ENCODE data around the gene LRP3.
A peak's percentile ranks its signal among the peaks of the same experiment; 100 is the strongest.

The LRP3 gene

DNA sequence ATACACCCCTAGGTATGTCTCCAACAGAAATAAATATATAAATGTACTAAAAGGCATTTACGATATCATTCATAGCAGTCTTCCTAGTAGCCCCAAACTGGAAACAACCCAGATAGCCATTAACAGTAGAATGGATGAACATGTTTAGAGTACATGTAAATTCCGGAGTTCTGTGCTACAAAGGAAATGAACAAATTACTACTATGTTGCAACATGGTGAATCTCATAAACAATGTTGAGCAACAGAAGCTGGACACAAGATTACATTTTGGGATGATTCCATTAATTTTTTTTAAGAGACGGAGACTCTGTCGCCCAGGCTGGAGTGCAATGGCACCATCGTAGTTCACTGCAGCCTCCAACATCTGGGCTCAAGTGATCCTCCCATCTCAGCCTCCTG, 37.4 kb downstream of the LRP3 start:
- H3K27ac ChIP-seq, result no peak overlapping the region
- no peak for TF ChIP-seq ZFX (IDR thresholded peaks at IDR 0.05; ENCODE audit: borderline replicate concordance)
- TF ChIP-seq CTCF (IDR thresholded peaks at IDR 0.05), result no peak

DNA sequence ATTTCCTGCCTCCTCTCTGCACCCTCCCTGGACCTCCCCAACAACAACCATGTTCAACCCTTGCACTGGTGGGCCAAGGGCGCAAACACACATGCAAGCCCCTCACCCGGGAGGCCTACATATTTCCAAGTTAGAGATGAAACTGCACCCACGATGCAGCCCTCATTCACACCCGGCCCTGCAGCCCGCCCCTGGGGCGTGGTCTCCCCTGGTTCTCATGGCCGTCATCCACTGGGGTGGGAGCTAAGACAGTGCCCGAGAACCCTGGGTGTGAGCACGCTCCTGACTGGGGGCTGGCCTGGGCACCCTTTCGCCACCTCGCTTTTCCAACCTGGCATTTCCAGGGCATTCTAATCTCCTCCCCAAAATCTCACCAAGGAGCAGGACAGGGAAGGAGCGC, 38.5 kb downstream of the LRP3 start:
- H3K27ac ChIP-seq, result no peak overlapping the region
- TF ChIP-seq CTCF (IDR thresholded peaks at IDR 0.05) (no peak), ZFX (IDR thresholded peaks at IDR 0.05; ENCODE audit: borderline replicate concordance) (no peak)

DNA sequence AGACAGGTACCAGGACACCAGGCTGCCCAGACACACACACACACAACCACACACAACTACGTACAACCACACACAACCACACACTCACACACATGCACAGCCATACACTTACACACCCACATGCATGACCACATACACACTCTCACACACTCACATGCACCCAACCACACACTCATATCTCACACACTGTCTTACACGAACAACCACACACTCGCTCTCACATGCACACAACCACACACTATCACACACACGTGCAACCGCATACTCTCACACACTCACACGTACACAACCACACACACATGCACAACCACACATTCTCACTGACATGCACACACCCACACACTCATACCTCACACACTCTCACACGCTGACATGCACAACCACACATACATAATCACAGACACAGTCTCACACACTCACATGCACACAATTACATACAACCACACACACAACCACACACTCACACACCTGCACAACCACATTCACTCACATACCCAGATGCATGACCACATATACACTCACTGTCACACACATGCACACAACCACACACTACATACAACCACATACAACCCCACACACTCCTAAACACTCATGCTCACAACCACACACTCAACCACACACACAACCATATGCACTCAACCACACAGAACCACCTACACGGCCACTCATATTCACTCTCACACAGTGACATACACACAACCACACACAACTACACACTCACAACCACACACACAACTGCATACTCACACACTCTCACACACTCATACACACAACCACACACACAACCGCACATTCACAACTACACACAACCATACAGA, 39.1 kb downstream of the LRP3 start:
- TF ChIP-seq ZFX (IDR thresholded peaks at IDR 0.05; ENCODE audit: borderline replicate concordance), result no peak
- no peak for TF ChIP-seq CTCF (IDR thresholded peaks at IDR 0.05)
- no peak overlapping the region for H3K27ac ChIP-seq

- TF ChIP-seq CTCF (IDR thresholded peaks at IDR 0.05), result no peak
- no peak for TF ChIP-seq ZFX (IDR thresholded peaks at IDR 0.05; ENCODE audit: borderline replicate concordance)
Observed at GRCh38 chr19:33234092-33234491, 40.0 kb downstream of the LRP3 start.

DNA sequence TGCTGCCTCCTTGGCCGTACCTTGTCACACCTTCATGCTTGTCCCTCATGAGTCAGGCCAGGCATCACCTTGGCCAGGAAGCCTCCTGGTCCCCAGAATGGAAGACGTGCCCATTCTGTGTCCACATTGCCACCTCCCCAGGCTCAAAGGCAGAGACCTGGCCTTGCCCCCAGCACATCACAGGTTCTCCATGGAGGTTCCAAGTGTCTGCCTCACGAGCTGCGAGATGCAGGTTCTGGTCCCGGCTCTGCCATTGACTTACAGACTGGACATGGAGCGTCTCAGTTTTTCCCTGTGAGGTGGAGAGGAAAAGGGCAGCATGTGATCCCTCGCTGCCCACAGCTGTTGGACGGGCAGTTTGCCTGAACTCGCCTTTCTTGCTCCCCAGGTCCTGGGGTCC, 40.6 kb downstream of the LRP3 start:
- no peak overlapping the region for H3K27ac ChIP-seq
- TF ChIP-seq CTCF (IDR thresholded peaks at IDR 0.05), result no peak

More at GRCh38 chr19:33234092-33234491, 40.0 kb downstream of the LRP3 start:
- no peak overlapping the region for H3K27ac ChIP-seq

DNA sequence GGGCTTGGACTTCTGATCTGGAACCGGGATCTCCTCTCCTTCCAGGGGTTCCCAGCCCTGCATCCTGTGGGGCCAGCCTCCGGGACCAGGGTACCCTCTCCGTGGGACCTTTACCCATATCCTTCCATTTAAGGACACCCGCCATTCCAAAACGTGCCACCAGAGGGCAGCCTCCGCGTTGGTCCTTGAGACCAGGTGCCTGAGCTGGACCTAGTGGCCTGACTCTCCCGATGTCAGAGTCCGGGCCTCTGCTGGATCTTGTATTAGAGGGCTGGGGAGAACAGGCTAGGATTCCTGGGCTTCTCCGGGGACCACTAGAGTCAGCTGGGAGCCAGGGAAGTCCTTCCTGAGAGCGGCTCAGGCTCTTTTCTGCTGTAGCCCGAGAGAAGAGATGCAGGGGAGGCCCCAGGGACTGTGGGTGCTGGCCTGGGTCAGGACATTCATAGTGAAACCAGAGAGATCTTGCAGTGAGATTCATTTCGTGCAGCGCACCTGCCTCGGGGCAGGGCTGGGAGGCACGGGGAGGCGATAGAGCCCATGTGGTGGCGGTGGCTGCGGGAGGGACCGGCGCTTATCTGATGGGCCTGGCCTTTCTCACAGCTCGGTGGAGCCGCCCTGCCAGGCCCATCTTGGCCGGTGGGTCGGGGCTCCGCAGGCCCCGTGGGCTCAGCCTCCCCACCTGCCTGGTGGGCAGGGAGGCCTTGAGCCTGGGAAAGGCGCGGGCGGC, 41.3 kb downstream of the LRP3 start:
- TF ChIP-seq CTCF (IDR thresholded peaks at IDR 0.05) (peak; percentile 95), ZFX (IDR thresholded peaks at IDR 0.05; ENCODE audit: borderline replicate concordance) (no peak)
- H3K27ac ChIP-seq, result no peak overlapping the region

GRCh38 chr19:33235996-33236350, 41.8 kb downstream of the LRP3 start:
- no peak overlapping the region for H3K27ac ChIP-seq
- TF ChIP-seq CTCF (IDR thresholded peaks at IDR 0.05) (no peak), ZFX (IDR thresholded peaks at IDR 0.05; ENCODE audit: borderline replicate concordance) (no peak)

Data from 22Rv1 (cell line).